SK-N-MC (cell line): ENCODE data around the gene TMEM41B.

Source experiments
- EZH2 ChIP-seq: fragments of 200-600 bp; sonication (generic); IDR thresholded peaks from one replicate; pipeline ENCODE4 v1.6.1; 2017; ENCODE audit warnings: antibody characterized with exemption
- FOXP2 ChIP-seq: optimal IDR thresholded peaks from 2 replicates; pipeline ENCODE3; 2011; ENCODE audit warnings: mild to moderate bottlenecking, moderate library complexity; ENCODE audit not compliant: insufficient read depth; ENCODE audit errors: extremely low read length, control extremely low read depth
- POLR2AphosphoS5 ChIP-seq: IDR thresholded peaks from 2 replicates; pipeline ENCODE4 v1.6.1; 2012; ENCODE audit warnings: mild to moderate bottlenecking, low read depth, low read length, borderline replicate concordance

GRCh38 chr11:9314291-9315077 lies at the start of gene TMEM41B:
- TF ChIP-seq EZH2 (no peak), POLR2AphosphoS5 (peak; percentile 88), FOXP2 (no peak)
